A673 (cell line): Measurements from ENCODE around the gene MAP4K4. TPM values are rescaled to one million over a fixed set of nuclear protein-coding genes. Genes with fewer than 3 reads are reported as not detected.

ENCODE experiments used
- BruUV-seq: library from RNA; stranded (reverse); fragments of 400-500 nt; replicated peaks from 2 replicates; lab custom pipeline; 2021; lab: Mats Ljungman, UMichigan
- CTCF ChIA-PET: fragments of 300-600 bp; sonication (Branson Sonifier 250); formaldehyde crosslinking; loops from one replicate; lab custom pipeline; 2022; ENCODE audit warnings: antibody characterized with exemption; lab: Charles Lee
- POLR2A ChIA-PET: fragments of 300-600 bp; sonication (Branson Sonifier 250); formaldehyde crosslinking; loops from one replicate; lab custom pipeline; 2022; ENCODE audit warnings: antibody characterized with exemption; ENCODE audit not compliant: low non-redundant PET; lab: Charles Lee
- DNase-seq: peaks from one replicate; pipeline ENCODE4 v3.0.0-alpha.2; 2015; ENCODE audit warnings: low spot score
- H3K27ac ChIP-seq: fragments of 200-600 bp; sonication (generic); 2 replicates; pipeline ENCODE4 v1.5.1; 2016; ENCODE audit warnings: mixed run types, low read depth, mild to moderate bottlenecking, mixed read lengths, antibody characterized with exemption, low read length; ENCODE audit not compliant: poor library complexity, severe bottlenecking
- H3K27me3 ChIP-seq: fragments of 200-600 bp; sonication (generic); replicated peaks from 2 replicates; pipeline ENCODE4 v1.6.1; 2017; ENCODE audit warnings: mixed run types, low read depth, mild to moderate bottlenecking, mixed read lengths, antibody characterized with exemption, low read length; ENCODE audit not compliant: insufficient read depth, poor library complexity
- H3K36me3 ChIP-seq: fragments of 200-600 bp; sonication (generic); 2 replicates; pipeline ENCODE4 v1.6.1; 2016; ENCODE audit warnings: mixed run types, mild to moderate bottlenecking, mixed read lengths, antibody characterized with exemption, low read length; ENCODE audit not compliant: insufficient read depth, poor library complexity, severe bottlenecking
- H3K4me1 ChIP-seq: fragments of 200-600 bp; sonication (generic); 2 replicates; pipeline ENCODE4 v1.6.1; 2017; ENCODE audit warnings: mixed run types, mild to moderate bottlenecking, mixed read lengths, antibody characterized with exemption, low read length; ENCODE audit not compliant: insufficient read depth, poor library complexity, severe bottlenecking
- H3K4me3 ChIP-seq: fragments of 200-600 bp; sonication (generic); 2 replicates; pipeline ENCODE4 v1.5.1; 2016; ENCODE audit warnings: low read depth, mixed run types, mild to moderate bottlenecking, mixed read lengths, low read length; ENCODE audit not compliant: poor library complexity, severe bottlenecking
- H3K9me3 ChIP-seq: fragments of 200-600 bp; sonication (generic); 2 replicates; pipeline ENCODE4 v1.6.1; 2016; ENCODE audit warnings: mixed run types, low read depth, mild to moderate bottlenecking, mixed read lengths, antibody characterized with exemption, low read length; ENCODE audit not compliant: poor library complexity, severe bottlenecking
- CTCF ChIP-seq: fragments of 300-800, 200-600 bp; sonication (generic); conservative IDR thresholded peaks from 2 replicates; pipeline ENCODE4 v1.5.1; 2017; ENCODE audit warnings: low read depth, mild to moderate bottlenecking, antibody characterized with exemption, low read length, moderate library complexity, mixed read lengths
- EZH2 ChIP-seq: fragments of 200-600 bp; sonication (generic); IDR thresholded peaks from 2 replicates; pipeline ENCODE4 v1.6.1; 2017; ENCODE audit warnings: borderline replicate concordance, low read depth, mild to moderate bottlenecking, mixed read lengths, antibody characterized with exemption, low read length; ENCODE audit not compliant: poor library complexity, severe bottlenecking
- intact Hi-C: fragments of 100-400 bp; cut with micrococcal nuclease; formaldehyde crosslinking; loops from one replicate; pipeline ENCODE4 v1.10.0; 2022; ENCODE audit not compliant: unreplicated experiment
- total RNA-seq: library from RNA; stranded (reverse); gene quantifications from 2 replicates; pipeline ENCODE4 v1.2.3, GENCODE V29; 2021

MAP4K4 gene
- total RNA-seq, 1 experiment from 2014 or later, result 157 TPM

GRCh38 chr2:101698844-101699754 lies 1.6 kb downstream of the MAP4K4 start:
- Histone ChIP-seq H3K9me3 (no peaks in the 10 kb centered on the region), H3K27me3 (no peaks in the 10 kb centered on the region), H3K36me3 (peaks cover 10% of the 10 kb centered on the region), H3K27ac (peak overlapping the region; percentile 82), H3K4me3 (peak overlapping the region; percentile 68), H3K4me1 (peaks cover 16% of the 10 kb centered on the region)
- ChIA-PET POLR2A (interaction anchor here (1.0 kb wide), 1 partner anchor 11 kb away, joined by 3 read pairs; no protein-coding TSS in a partner anchor), CTCF (interaction anchor here (1.5 kb wide), 1 partner anchor 133 kb away, joined by 3 read pairs; no protein-coding TSS in a partner anchor)
- BruUV-seq, result TSS peak; percentile 62
- TF ChIP-seq EZH2 (no peak), CTCF (no peak)
- intact Hi-C loops, result loop anchor here (5.0 kb wide), 3 partner anchors 68 to 133 kb away; no protein-coding TSS in a partner anchor
- no peak for DNase-seq

GRCh38 chr2:101699755-101700461 lies 2.4 kb downstream of the MAP4K4 start:
- Histone ChIP-seq H3K27me3 (no peaks in the 10 kb centered on the region), H3K9me3 (no peaks in the 10 kb centered on the region), H3K36me3 (peaks cover 10% of the 10 kb centered on the region), H3K4me3 (peak overlapping the region; percentile 68), H3K27ac (peak overlapping the region; percentile 82), H3K4me1 (peaks cover 18% of the 10 kb centered on the region)
- ChIA-PET CTCF (interaction anchor here (1.5 kb wide), 1 partner anchor 132 kb away, joined by 3 read pairs; no protein-coding TSS in a partner anchor), POLR2A (interaction anchor here (0.7 kb wide), 1 partner anchor 66 kb away, joined by 4 read pairs; no protein-coding TSS in a partner anchor)
- TF ChIP-seq CTCF (no peak), EZH2 (no peak)
- no TSS peak for BruUV-seq
- intact Hi-C loops, result loop anchor here (5.0 kb wide), 3 partner anchors 67 to 132 kb away; no protein-coding TSS in a partner anchor
- no peak for DNase-seq

- intact Hi-C loops, result no loop called here
- Histone ChIP-seq H3K9me3 (no peaks in the 10 kb centered on the region), H3K36me3 (peaks cover 10% of the 10 kb centered on the region), H3K4me1 (peaks cover 26% of the 10 kb centered on the region), H3K27me3 (no peaks in the 10 kb centered on the region), H3K27ac (no peak overlapping the region), H3K4me3 (no peak overlapping the region)
- DNase-seq, result peak; percentile 41
- TF ChIP-seq EZH2, result no peak
- ChIA-PET POLR2A (no interaction called here), CTCF (no interaction called here)
- BruUV-seq, result no TSS peak
Observed at GRCh38 chr2:101704046-101704466, 6.5 kb downstream of the MAP4K4 start.
